Caki2 (cell line): Measurements from ENCODE around the gene TROAP. TPM values are rescaled to one million over a fixed set of nuclear protein-coding genes. Genes with fewer than 3 reads are reported as not detected.

ENCODE experiments used
- total RNA-seq: library from RNA; depleted of rRNA; stranded (reverse); fragments of >200 nt; shearing (Covaris generic); gene quantifications from 2 replicates; pipeline ENCODE4 v1.2.3, GENCODE V29; 2014; ENCODE audit warnings: low replicate concordance; rRNA removed

TROAP gene
- total RNA-seq, 1 experiment from 2014 or later = 41.5 TPM

Other genes starting within 250 kb of the TROAP start
- gene DHH, start 228.5 kb upstream of the TROAP start, total RNA-seq = not detected in 2 replicates
- 9.3 and 66.5 TPM in 2 replicates for gene LMBR1L, start 212.4 kb upstream of the TROAP start, total RNA-seq
- 3,617 and 4,414 TPM in 2 replicates for gene TUBA1B, start 191.9 kb upstream of the TROAP start, total RNA-seq
- 595 and 654 TPM in 2 replicates for gene TUBA1A, start 134.2 kb upstream of the TROAP start, total RNA-seq
- gene TUBA1C, start 58.2 kb upstream of the TROAP start, total RNA-seq = 755 and 799 TPM in 2 replicates
- gene PRPH, start 28.1 kb upstream of the TROAP start, total RNA-seq = 7.8 TPM in 1 of 2 replicates, not detected in the other
- 25.7 and 31.2 TPM in 2 replicates for gene C1QL4, start 13.9 kb downstream of the TROAP start, total RNA-seq
- 22.0 and 23.6 TPM in 2 replicates for gene DNAJC22, start 23.6 kb downstream of the TROAP start, total RNA-seq
- gene SPATS2, start 44.2 kb downstream of the TROAP start, total RNA-seq = 63.0 and 91.4 TPM in 2 replicates
- gene KCNH3, start 215.8 kb downstream of the TROAP start, total RNA-seq = 3.2 and 3.6 TPM in 2 replicates
- 128 and 149 TPM in 2 replicates for gene MCRS1, start 244.9 kb downstream of the TROAP start, total RNA-seq